ENCODE results near the gene IRF5.

- TF ChIP-seq, protein P1, sequence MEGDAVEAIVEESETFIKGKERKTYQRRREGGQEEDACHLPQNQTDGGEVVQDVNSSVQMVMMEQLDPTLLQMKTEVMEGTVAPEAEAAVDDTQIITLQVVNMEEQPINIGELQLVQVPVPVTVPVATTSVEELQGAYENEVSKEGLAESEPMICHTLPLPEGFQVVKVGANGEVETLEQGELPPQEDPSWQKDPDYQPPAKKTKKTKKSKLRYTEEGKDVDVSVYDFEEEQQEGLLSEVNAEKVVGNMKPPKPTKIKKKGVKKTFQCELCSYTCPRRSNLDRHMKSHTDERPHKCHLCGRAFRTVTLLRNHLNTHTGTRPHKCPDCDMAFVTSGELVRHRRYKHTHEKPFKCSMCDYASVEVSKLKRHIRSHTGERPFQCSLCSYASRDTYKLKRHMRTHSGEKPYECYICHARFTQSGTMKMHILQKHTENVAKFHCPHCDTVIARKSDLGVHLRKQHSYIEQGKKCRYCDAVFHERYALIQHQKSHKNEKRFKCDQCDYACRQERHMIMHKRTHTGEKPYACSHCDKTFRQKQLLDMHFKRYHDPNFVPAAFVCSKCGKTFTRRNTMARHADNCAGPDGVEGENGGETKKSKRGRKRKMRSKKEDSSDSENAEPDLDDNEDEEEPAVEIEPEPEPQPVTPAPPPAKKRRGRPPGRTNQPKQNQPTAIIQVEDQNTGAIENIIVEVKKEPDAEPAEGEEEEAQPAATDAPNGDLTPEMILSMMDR (IDR thresholded peaks at IDR 0.05) = no peak
- TF ChIP-seq ZFX (IDR thresholded peaks at IDR 0.05; ENCODE audit: borderline replicate concordance) = no peak
These were observed 21.1 kb upstream of the IRF5 start for GRCh38 chr7:128916643-128916915.

Measured in 22Rv1 (cell line).